GM21825 (cell line): ENCODE data around the gene NDUFS7.
"Not testable (repeated sequence)": the region's sequence is repeated elsewhere in the genome, so short reads cannot be mapped to it uniquely, and the experiment has no call there.

Source experiments
- ATAC-seq: cut with Tn5 transposase; IDR thresholded peaks from one replicate; pipeline ENCODE4 v1.9.1; 2021; ENCODE audit warnings: mild to moderate bottlenecking, moderate library complexity; ENCODE audit not compliant: unreplicated experiment

The NDUFS7 gene

GRCh38 chr19:1429750-1430149, 46.0 kb downstream of the NDUFS7 start:
- no peak for ATAC-seq

GRCh38 chr19:1430246-1430645, 46.5 kb downstream of the NDUFS7 start:
- no peak for ATAC-seq

- ATAC-seq = no peak
Measured at GRCh38 chr19:1431759-1432506, 48.2 kb downstream of the NDUFS7 start.

DNA sequence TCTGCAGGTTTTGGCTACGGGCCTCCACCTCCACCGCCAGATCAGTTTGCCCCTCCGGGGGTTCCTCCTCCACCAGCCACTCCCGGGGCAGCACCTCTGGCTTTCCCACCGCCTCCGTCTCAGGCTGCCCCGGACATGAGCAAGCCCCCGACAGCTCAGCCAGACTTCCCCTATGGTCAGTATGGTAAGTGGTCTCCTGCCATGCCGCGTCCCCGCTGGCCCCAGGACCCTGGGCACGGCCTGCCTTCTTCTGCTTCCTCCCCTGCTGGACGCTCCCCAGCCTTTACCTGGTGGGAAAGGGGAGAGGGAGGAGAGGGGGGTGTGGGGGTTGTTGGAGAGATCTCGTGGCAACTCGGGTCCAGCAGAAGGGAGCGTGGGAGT, 48.8 kb downstream of the NDUFS7 start:
- ATAC-seq = no peak

DNA sequence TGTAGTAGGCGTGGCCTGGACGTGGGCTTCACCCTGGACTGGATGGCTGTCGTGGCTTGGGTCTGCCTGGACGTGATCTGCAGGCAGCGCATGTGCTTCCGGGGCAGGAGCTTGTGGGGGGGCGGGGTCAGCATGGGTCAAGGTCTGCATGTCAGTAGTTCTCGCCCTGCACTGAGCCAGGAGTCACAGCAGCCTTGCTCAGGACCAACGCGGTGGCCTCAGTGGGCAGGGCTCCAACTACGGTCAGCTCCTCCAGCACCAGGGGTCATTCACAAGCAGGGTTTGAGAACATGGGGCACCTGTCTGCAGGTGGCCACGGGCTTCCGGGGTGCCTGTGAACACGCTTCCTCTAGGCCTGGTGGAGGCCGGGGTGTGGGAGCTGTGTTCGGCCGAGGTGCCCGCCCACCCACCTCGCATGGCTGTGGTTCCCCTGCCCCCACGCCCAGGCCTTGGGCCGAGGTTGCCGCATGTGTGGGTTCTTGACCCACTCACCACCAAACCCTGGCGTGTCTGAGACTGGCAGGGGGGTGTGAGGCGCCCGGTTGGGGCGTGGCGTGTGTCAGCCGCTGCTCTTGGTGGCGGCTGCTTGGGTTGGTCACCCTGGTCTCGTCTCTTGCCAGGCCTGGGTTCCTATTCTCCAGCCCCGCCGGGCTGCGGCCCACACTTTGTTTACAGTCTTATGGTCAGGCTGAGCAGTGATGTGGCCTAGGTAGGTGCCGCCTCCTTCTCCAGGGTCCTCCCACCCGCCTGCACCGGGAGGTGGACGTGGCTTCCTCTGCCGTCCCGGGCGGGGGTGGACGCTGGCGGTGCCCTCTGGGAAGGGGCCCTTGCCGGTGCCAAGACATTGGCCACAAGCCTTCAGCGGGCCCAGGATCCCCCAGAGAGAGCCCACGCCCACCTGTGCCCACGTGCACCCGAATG, 49.7 kb downstream of the NDUFS7 start:
- ATAC-seq = no peak

DNA sequence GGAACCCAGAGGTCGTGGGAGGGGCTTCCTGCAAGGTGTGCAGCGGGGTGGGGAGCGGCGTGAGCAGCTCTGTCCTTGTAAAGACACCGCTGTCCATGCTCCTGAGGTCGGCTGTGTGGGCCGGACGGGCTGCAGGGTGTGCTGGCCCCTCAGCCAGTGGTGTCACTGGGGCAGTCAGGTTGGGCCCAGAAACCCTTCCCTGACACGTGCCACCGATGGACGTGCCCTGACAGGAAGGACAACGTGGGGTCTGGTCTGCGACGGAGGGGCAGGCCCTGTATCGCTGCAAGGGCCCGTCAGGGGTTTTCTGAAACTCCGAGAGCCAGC, 50.3 kb downstream of the NDUFS7 start:
- no peak for ATAC-seq

DNA sequence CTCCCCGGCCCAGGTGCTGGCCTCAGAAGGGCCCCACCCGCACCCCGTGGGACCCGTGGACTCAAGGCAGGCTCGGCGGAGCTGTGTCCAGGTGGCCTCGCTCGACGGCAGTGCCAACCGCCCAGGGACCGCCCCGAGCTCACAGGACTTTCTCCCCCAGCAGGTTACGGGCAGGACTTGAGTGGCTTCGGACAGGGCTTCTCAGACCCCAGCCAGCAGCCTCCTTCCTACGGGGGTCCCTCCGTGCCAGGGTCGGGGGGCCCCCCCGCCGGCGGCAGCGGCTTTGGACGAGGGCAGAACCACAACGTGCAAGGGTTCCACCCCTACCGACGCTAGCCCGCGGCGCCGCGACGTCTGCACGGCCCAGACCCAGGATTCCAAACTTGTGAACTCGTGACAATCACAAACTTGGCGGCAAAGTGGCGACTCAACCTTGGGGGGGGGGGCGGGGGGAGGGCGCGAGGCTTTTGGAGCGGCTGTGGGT, 50.9 kb downstream of the NDUFS7 start:
- ATAC-seq = no peak

GRCh38 chr19:1435378-1435989, 51.8 kb downstream of the NDUFS7 start:
- ATAC-seq = no peak

DNA sequence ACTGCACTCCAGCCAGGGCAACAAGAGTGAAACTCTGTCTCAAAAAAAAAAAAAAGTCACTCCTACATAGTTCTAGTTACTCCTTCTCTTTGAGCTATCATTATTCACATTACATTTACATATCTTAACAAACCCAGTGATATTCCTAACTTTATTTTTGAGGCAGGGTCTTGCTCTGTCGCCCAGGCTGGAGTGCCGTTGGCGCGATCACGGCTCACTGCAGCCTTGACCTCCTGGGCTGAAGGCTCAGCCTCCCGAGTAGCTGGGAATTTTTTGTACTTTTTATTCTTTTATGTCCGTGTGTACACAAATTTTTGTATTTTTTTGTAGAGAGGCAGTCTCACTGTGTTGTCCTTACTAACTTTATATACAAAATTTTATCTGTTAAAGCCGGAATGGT, 53.9 kb downstream of the NDUFS7 start:
- ATAC-seq = no peak

DNA sequence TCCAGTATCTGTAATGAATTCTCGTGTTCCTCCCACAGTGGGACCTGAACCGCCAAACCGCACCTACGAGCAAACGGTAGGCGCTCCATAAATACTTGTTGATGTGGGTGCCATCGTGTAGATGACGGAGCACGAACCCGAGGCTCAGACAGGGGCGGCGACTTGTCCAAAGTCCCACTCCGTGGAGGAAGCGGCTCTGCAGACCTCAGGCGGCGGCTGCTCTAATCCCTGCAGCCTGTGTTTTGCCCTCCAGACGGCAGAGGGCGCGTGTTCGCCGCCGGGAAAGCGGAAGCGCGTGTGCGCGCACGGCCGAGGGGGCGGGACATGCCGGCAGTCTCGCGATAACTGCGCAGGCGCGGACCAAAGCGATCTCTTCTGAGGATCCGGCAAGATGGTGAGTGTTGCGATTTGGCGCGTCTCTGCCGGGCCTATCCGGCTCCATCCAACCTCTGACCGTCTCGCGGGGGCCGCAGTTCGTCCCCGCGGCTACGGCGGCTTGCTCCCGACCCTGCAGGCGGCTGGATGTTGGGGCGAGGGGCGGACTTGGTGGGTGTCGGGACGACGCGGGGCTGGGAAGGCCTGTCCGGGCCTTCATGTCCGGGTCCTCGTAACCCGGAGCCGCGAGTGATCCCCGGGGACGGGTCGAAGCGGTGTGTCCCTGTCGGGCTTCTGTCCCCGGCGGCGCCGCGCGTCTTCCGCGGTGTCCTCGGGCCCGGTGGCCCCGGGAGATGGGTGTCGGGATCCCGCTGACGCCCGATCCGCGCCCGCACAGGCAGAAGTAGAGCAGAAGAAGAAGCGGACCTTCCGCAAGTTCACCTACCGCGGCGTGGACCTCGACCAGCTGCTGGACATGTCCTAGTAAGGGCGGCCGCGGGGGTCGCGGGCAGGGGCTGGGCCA, 54.6 kb downstream of the NDUFS7 start, which contains the start of gene RPS15:
TSS of gene RPS15 (plus strand) at position 362 of the 898 bp plus-strand sequence. CDS start at position 392, 30 bp downstream.
- ATAC-seq = peak; percentile 84

GRCh38 chr19:1438933-1439354, 55.2 kb downstream of the NDUFS7 start:
- no peak for ATAC-seq

DNA sequence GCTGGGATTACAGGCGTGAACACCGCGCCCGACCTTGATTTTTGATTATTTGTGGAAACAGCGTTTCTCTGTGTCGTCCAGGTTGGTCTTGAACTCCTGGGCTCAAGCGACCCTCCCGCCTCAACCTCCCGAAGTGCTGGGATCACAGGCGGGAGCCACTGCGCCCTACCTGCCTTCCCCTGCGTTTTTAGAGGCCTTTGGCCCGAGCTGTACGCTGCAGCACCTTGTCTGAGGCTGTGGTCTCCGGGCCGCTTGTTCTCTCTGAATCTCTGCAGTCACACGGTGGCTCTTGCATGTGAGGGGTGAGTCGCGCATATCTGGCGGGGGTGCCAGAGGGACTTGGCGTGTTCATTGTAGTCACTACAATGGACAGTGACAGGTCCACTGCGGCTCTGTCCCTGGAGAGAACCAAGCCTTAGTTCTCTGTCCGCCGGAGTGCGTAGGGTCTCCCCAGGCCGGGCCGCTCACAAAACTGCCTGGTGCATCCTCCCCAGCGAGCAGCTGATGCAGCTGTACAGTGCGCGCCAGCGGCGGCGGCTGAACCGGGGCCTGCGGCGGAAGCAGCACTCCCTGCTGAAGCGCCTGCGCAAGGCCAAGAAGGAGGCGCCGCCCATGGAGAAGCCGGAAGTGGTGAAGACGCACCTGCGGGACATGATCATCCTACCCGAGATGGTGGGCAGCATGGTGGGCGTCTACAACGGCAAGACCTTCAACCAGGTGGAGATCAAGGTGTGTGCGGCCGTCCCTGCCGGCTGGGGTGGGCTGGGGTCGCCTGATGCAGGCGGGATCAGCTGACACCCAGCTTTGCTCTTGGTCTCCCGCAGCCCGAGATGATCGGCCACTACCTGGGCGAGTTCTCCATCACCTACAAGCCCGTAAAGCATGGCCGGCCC, 56.1 kb downstream of the NDUFS7 start:
- ATAC-seq = not testable (repeated sequence)

GRCh38 chr19:1440418-1440801, 56.7 kb downstream of the NDUFS7 start:
- ATAC-seq = no peak

DNA sequence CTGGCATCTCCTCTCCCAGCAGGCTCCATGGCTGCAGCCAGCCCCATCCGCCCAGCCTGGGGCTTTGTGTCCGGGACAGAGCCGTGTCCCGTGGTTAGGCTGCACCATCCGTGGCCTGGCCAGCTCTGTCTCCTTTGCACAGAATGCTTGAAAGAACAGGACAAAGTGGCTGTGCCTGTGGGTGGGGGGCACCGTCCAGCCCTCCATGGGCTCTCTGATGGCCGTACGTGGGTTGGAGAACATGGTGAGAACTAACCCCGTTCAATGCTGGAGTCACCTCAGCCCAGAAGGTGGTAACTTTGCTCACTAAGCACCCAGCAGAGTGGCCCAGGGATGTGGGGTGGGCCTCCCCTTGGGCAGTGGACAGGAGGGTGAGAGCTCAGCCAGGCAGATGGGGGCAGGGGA, 57.3 kb downstream of the NDUFS7 start:
- ATAC-seq = no peak

GRCh38 chr19:1441677-1442438, 58.2 kb downstream of the NDUFS7 start:
- no peak for ATAC-seq
